Eye (tissue), 1 donor: ENCODE results near the gene GNG2.

ENCODE experiments used
- DNase-seq: peaks from one replicate; pipeline ENCODE4 v3.0.0-alpha.2; 2015

Gene GNG2

GRCh38 chr14:51856792-51857296 is 3.6 kb upstream of the GNG2 start:
- DNase-seq = no peak

- no peak for DNase-seq
Observed at GRCh38 chr14:51859131-51859530, 1.3 kb upstream of the GNG2 start.

- no peak for DNase-seq
Observed at GRCh38 chr14:51860825-51861499, 550 bp downstream of the GNG2 start.

- no peak for DNase-seq
Observed at GRCh38 chr14:51862176-51862796, 1.9 kb downstream of the GNG2 start.

- no peak for DNase-seq
Observed at GRCh38 chr14:51862860-51863259, 2.4 kb downstream of the GNG2 start.

GRCh38 chr14:51865953-51866747 is 5.7 kb downstream of the GNG2 start:
- DNase-seq = no peak

GRCh38 chr14:51867741-51868140 is 7.3 kb downstream of the GNG2 start:
- no peak for DNase-seq

GRCh38 chr14:51868405-51868804 is 8.0 kb downstream of the GNG2 start:
- no peak for DNase-seq

- no peak for DNase-seq
Observed at GRCh38 chr14:51869411-51870100, 9.1 kb downstream of the GNG2 start.

- DNase-seq = no peak
Observed at GRCh38 chr14:51870606-51871005, 10.2 kb downstream of the GNG2 start.

- no peak for DNase-seq
Observed at GRCh38 chr14:51871846-51872245, 11.4 kb downstream of the GNG2 start.

- DNase-seq = no peak
Observed at GRCh38 chr14:51872396-51872795, 12.0 kb downstream of the GNG2 start.

GRCh38 chr14:51873221-51873893 is 12.9 kb downstream of the GNG2 start:
- DNase-seq = peak; percentile 38

GRCh38 chr14:51877810-51878209 is 17.4 kb downstream of the GNG2 start:
- DNase-seq = no peak

- no peak for DNase-seq
Observed at GRCh38 chr14:51879170-51879569, 18.8 kb downstream of the GNG2 start.

- no peak for DNase-seq
Observed at GRCh38 chr14:51880835-51881580, 20.6 kb downstream of the GNG2 start.

- DNase-seq = no peak
Observed at GRCh38 chr14:51881636-51882035, 21.2 kb downstream of the GNG2 start.

- no peak for DNase-seq
Observed at GRCh38 chr14:51883232-51883631, 22.8 kb downstream of the GNG2 start.

- peak; percentile 37 for DNase-seq
Observed at GRCh38 chr14:51884086-51884927, 23.9 kb downstream of the GNG2 start.

- DNase-seq = no peak
Observed at GRCh38 chr14:51889851-51890250, 29.4 kb downstream of the GNG2 start.

- DNase-seq = no peak
Observed at GRCh38 chr14:51894250-51894649, 33.8 kb downstream of the GNG2 start.
